Breast epithelium (tissue), 3 donors: ENCODE data around the gene ACACA.

Source experiments
- POLR2A ChIP-seq: fragments of 450-650 bp; IDR thresholded peaks from one replicate; pipeline ENCODE4 v1.6.1; 2016; ENCODE audit warnings: antibody characterized with exemption, mild to moderate bottlenecking, moderate library complexity
- TF ChIP-seq, protein P1 (sequence below), 3 donors: fragments of 450-650 bp; IDR thresholded peaks; one replicate each; pipeline ENCODE4 v1.5.1; 2016 to 2017; ENCODE audit warnings: antibody characterized with exemption in 3 of 3, mild to moderate bottlenecking in 3 of 3, moderate library complexity in 3 of 3

DNA sequence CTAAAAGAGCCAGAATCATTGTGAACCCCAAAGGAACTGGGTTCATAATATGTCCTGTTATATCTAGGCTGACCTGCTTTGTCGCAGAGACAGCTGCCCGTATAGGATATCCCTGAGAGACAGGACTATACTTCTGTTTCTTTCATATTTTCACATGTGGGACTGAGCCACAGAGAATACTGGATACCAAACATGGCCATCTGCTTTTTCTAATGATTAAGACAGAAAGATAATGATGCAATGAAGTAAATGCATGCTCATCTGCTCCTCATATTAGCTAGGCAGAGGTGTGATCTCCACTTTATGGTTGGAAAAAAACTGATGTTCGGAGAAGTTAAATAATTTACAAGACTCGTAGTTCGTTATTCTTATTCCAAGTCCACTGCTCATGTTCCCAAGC, 297.5 kb downstream of the ACACA start:
- TF ChIP-seq, protein P1, sequence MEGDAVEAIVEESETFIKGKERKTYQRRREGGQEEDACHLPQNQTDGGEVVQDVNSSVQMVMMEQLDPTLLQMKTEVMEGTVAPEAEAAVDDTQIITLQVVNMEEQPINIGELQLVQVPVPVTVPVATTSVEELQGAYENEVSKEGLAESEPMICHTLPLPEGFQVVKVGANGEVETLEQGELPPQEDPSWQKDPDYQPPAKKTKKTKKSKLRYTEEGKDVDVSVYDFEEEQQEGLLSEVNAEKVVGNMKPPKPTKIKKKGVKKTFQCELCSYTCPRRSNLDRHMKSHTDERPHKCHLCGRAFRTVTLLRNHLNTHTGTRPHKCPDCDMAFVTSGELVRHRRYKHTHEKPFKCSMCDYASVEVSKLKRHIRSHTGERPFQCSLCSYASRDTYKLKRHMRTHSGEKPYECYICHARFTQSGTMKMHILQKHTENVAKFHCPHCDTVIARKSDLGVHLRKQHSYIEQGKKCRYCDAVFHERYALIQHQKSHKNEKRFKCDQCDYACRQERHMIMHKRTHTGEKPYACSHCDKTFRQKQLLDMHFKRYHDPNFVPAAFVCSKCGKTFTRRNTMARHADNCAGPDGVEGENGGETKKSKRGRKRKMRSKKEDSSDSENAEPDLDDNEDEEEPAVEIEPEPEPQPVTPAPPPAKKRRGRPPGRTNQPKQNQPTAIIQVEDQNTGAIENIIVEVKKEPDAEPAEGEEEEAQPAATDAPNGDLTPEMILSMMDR (IDR thresholded peaks at IDR 0.05), result no peak
- TF ChIP-seq POLR2A, result no peak
